ENCODE results near the gene ZSWIM7.

ZSWIM7 gene

DNA sequence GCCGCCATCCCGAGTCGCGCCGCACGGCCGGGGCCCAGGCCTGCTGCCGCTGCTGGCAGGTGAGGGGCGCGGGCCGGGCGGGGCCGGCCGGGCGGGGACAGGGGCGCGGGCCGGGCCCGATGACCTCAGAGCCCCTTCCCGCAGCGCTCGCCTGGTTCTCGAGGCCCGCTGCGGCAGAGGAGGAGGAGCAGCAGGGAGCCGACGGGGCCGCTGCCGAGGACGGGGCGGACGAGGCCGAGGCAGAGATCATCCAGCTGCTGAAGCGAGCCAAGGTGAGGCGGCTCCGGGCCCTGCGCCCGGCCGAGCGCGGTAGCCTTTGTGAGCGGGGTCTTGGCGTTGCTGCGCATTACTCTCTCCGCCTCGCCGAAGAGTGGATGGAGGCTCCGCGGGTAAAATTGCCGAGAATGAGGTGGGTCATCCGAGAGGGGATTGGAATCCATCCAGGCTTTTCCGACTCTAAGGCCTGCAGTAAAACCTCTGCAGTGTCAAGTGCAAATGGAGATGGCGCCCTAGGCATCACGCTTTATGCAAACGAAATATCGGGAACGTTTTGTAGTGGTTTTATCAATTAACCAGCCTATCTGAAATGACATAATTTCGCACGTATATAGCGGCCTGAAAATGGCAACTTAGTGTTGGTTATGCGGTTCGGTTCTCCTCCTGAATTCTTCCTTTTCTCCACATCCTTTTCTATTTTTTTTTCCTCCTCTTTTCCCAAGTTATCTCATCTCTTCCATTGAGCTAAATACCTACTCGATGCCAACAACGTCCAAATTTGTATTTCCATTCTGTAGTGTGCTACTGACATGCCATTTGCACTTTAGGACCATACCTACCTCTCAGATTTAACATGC, 697 bp upstream of the ZSWIM7 start:
- H3K27ac ChIP-seq (ENCODE audit: low read length), result peak overlapping the region; percentile 88
- peak overlapping the region; percentile 94 for H3K9ac ChIP-seq (ENCODE audit: low read length)
- H3K4me2 ChIP-seq (ENCODE audit: low read depth, low read length), result peak overlapping the region; percentile 83
- no peak for TF ChIP-seq EZH2phosphoT487 (IDR thresholded peaks at IDR 0.05; ENCODE audit: low read length)
- TF ChIP-seq, protein P1, sequence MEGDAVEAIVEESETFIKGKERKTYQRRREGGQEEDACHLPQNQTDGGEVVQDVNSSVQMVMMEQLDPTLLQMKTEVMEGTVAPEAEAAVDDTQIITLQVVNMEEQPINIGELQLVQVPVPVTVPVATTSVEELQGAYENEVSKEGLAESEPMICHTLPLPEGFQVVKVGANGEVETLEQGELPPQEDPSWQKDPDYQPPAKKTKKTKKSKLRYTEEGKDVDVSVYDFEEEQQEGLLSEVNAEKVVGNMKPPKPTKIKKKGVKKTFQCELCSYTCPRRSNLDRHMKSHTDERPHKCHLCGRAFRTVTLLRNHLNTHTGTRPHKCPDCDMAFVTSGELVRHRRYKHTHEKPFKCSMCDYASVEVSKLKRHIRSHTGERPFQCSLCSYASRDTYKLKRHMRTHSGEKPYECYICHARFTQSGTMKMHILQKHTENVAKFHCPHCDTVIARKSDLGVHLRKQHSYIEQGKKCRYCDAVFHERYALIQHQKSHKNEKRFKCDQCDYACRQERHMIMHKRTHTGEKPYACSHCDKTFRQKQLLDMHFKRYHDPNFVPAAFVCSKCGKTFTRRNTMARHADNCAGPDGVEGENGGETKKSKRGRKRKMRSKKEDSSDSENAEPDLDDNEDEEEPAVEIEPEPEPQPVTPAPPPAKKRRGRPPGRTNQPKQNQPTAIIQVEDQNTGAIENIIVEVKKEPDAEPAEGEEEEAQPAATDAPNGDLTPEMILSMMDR (IDR thresholded peaks at IDR 0.05; ENCODE audit: low read length), result 0 out of 2 replicates have a peak, but pooled peaks have one; percentile 7
- peaks cover 9% of the 10 kb centered on the region for H3K36me3 ChIP-seq (replicated peaks; ENCODE audit: insufficient read depth, low read length)
- peak overlapping the region; percentile 93 for H3K4me3 ChIP-seq (ENCODE audit: low read length)
- H3K9me3 ChIP-seq (replicated peaks; ENCODE audit: insufficient read depth, low read length), result no peaks in the 10 kb centered on the region
- DNase-seq, result no peak
- peak overlapping the region; percentile 76 for H2AFZ ChIP-seq (ENCODE audit: low read length)
- peaks cover 6% of the 10 kb centered on the region for H3F3A ChIP-seq (ENCODE audit: insufficient read depth, low read length)
- H3K9me2 ChIP-seq (replicated peaks; ENCODE audit: insufficient read depth, low read length), result no peaks in the 10 kb centered on the region
- H3K27me3 ChIP-seq (replicated peaks; ENCODE audit: insufficient read depth, low read length), result no peaks in the 10 kb centered on the region
- H4K20me1 ChIP-seq (ENCODE audit: insufficient read depth, low read length), result peaks cover 3% of the 10 kb centered on the region; the same call in 1 of the 2 replicates
- H3K4me1 ChIP-seq (ENCODE audit: low read length), result peaks cover 12% of the 10 kb centered on the region
- H3K79me2 ChIP-seq (ENCODE audit: low read length), result peaks cover 32% of the 10 kb centered on the region

DNA sequence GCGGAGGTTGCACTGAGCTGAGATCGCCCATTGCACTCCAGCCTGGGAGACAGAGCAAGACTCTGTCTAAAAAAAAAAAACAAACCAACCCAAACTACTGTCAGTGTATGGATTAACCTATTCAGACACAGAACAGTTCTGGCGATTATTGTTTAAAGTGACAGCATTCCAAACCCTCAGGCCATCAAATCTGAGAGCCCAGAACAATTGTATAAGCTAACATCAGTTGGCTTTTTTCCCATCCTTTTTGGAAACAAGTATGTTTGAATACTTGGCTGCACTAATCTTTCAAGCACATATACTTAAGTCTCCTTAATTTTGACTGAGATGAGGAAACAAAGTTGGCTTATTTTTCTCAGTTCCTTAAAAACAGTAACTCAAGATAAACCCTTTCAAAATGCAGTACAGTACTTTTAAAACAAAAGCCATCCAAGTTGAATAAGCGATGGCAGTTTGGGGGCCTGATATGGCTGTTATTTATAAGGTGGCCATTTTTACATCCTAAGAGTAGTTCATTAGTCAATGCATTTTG, 1.4 kb downstream of the ZSWIM7 start:
- Histone ChIP-seq H3K9me2 (replicated peaks; ENCODE audit: insufficient read depth, low read length) (no peaks in the 10 kb centered on the region), H3K27ac (ENCODE audit: low read length) (no peak overlapping the region), H2AFZ (ENCODE audit: low read length) (no peak overlapping the region), H3K79me2 (ENCODE audit: low read length) (peaks cover 32% of the 10 kb centered on the region), H3K9me3 (replicated peaks; ENCODE audit: insufficient read depth, low read length) (no peaks in the 10 kb centered on the region), H3K27me3 (replicated peaks; ENCODE audit: insufficient read depth, low read length) (no peaks in the 10 kb centered on the region), H3K4me1 (ENCODE audit: low read length) (peaks cover 12% of the 10 kb centered on the region), H3K4me3 (ENCODE audit: low read length) (no peak overlapping the region), H4K20me1 (ENCODE audit: insufficient read depth, low read length) (peaks cover 3% of the 10 kb centered on the region; the same call in 1 of the 2 replicates), H3F3A (ENCODE audit: insufficient read depth, low read length) (peaks cover 6% of the 10 kb centered on the region), H3K36me3 (replicated peaks; ENCODE audit: insufficient read depth, low read length) (peaks cover 3% of the 10 kb centered on the region; the same call in 1 of the 2 replicates), H3K9ac (ENCODE audit: low read length) (no peak overlapping the region), H3K4me2 (ENCODE audit: low read depth, low read length) (peak overlapping the region; percentile 92; the same call in 1 of the 2 replicates)
- TF ChIP-seq EZH2phosphoT487 (IDR thresholded peaks at IDR 0.05; ENCODE audit: low read length) (no peak), EZH2 (optimal IDR thresholded peaks at IDR 0.05; ENCODE audit: low read depth, low read length) (no peak)
- TF ChIP-seq, protein P1 (IDR thresholded peaks at IDR 0.05; ENCODE audit: low read length), result no peak
- no peak for DNase-seq

DNA sequence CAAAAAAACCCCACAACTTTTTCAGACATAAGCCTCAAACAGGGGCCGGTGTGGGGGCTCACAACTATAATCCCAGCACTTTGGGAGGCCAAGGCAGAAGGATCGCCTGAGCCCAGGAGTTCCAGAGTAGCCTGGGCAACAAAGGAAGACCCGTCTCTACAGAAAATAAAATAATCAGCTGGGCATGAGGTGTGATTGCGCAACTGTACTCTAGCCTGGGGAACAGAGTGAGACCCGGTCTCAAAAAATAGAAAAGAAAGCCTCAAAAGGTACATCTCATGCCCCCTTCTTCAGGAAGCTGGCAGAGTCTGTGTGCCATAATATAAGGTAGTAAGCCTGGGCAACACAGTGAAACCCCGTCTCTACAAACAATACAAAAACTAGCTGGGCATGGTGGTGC, 3.2 kb downstream of the ZSWIM7 start:
- DNase-seq, result no peak
- H3K4me2 ChIP-seq (ENCODE audit: low read depth, low read length), result no peak overlapping the region
- no peaks in the 10 kb centered on the region for H3K27me3 ChIP-seq (replicated peaks; ENCODE audit: insufficient read depth, low read length)
- peaks cover 6% of the 10 kb centered on the region for H3F3A ChIP-seq (ENCODE audit: insufficient read depth, low read length)
- H3K9me2 ChIP-seq (replicated peaks; ENCODE audit: insufficient read depth, low read length), result no peaks in the 10 kb centered on the region
- no peak overlapping the region for H2AFZ ChIP-seq (ENCODE audit: low read length)
- no peak overlapping the region for H3K4me3 ChIP-seq (ENCODE audit: low read length)
- H3K9ac ChIP-seq (ENCODE audit: low read length), result no peak overlapping the region
- peaks cover 7% of the 10 kb centered on the region for H3K4me1 ChIP-seq (ENCODE audit: low read length)
- peaks cover 3% of the 10 kb centered on the region; the same call in 1 of the 2 replicates for H4K20me1 ChIP-seq (ENCODE audit: insufficient read depth, low read length)
- H3K9me3 ChIP-seq (replicated peaks; ENCODE audit: insufficient read depth, low read length), result no peaks in the 10 kb centered on the region
- TF ChIP-seq EZH2 (optimal IDR thresholded peaks at IDR 0.05; ENCODE audit: low read depth, low read length), result no peak
- no peak for TF ChIP-seq EZH2phosphoT487 (IDR thresholded peaks at IDR 0.05; ENCODE audit: low read length)
- TF ChIP-seq, protein P1 (IDR thresholded peaks at IDR 0.05; ENCODE audit: low read length), result no peak
- peaks cover 14% of the 10 kb centered on the region for H3K79me2 ChIP-seq (ENCODE audit: low read length)
- no peaks in the 10 kb centered on the region for H3K36me3 ChIP-seq (replicated peaks; ENCODE audit: insufficient read depth, low read length)
- H3K27ac ChIP-seq (ENCODE audit: low read length), result no peak overlapping the region

Measured in MM.1S (cell line).